ENCODE data around the gene MPO. TPM values are rescaled to one million over a fixed set of nuclear protein-coding genes. Genes with fewer than 3 reads are reported as not detected.

Gene MPO
- total and polyA plus RNA-seq, 2 donors (not counting 3 experiments of a cell fraction or from before 2014, with no cell fraction given) = not detected

DNA sequence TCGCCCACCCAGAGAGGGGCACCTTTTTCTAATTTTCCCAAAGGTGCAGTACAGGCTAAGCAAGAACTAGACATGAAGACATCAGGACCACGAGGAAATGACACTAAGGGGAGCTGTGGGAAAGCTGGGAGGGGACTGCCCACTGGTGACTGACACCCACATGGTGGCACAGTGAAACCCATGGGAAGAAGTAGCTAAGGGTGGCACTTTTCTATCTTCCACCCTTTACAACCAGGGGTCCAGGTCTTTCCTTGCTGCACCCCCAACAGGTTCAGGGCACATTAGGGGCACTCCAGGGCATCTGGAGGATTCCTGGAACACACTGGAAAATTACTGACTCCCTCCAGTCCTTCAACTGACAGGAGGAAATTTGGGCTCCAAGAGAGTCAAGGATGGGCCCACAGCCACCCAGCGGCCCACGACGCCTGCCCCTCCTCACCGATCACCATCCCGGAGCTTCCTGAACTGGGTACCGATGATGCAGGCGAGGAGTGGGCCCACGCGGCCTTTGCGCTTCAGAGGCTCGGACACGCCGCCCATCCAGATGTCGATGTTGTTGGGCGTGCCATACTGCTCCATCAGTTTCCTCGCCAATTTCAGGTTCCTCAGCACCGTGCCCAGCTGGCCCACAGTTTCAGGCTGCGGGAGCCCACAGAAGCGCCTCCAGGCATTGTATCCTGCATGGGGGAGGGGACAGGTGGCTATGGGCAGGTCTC lies 9.4 kb downstream of the MPO start:
- CTCF ChIA-PET = no interaction called here
- no peaks in the 10 kb centered on the region for H3K36me3 ChIP-seq (ENCODE audit: control insufficient read depth in 2 of 2, extremely low read depth in 1 of 2, insufficient read depth in 2 of 2, low read length in 2 of 2)
- H3K9ac ChIP-seq (replicated peaks; ENCODE audit: extremely low read depth, insufficient read depth, low read length) = no peak overlapping the region
- H2AFZ ChIP-seq (ENCODE audit: low read depth, low read length) = no peak overlapping the region
- intact Hi-C loops (cut with micrococcal nuclease) = no loop called here
- no peaks in the 10 kb centered on the region for H3K9me3 ChIP-seq (replicated peaks; ENCODE audit: control insufficient read depth, insufficient read depth, low read length)
- H4K20me1 ChIP-seq (replicated peaks; ENCODE audit: control insufficient read depth, extremely low read depth, insufficient read depth, low read length) = no peaks in the 10 kb centered on the region
- DNase-seq (ENCODE audit: low read depth, low spot score) (no peak), FAIRE-seq (no peak)
- no peaks in the 10 kb centered on the region for H3K4me1 ChIP-seq (ENCODE audit: control insufficient read depth, extremely low read depth, insufficient read depth, low read length)
- H3K4me2 ChIP-seq (ENCODE audit: insufficient read depth, low read length) = no peak overlapping the region
- H3K27ac ChIP-seq (ENCODE audit: insufficient read depth, low read depth, low read length) = no peak overlapping the region
- POLR2A ChIA-PET = no interaction called here
- no TSS peak for BruUV-seq (replicated peaks)
- TF ChIP-seq, protein P1, sequence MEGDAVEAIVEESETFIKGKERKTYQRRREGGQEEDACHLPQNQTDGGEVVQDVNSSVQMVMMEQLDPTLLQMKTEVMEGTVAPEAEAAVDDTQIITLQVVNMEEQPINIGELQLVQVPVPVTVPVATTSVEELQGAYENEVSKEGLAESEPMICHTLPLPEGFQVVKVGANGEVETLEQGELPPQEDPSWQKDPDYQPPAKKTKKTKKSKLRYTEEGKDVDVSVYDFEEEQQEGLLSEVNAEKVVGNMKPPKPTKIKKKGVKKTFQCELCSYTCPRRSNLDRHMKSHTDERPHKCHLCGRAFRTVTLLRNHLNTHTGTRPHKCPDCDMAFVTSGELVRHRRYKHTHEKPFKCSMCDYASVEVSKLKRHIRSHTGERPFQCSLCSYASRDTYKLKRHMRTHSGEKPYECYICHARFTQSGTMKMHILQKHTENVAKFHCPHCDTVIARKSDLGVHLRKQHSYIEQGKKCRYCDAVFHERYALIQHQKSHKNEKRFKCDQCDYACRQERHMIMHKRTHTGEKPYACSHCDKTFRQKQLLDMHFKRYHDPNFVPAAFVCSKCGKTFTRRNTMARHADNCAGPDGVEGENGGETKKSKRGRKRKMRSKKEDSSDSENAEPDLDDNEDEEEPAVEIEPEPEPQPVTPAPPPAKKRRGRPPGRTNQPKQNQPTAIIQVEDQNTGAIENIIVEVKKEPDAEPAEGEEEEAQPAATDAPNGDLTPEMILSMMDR (IDR thresholded peaks at IDR 0.05; ENCODE audit: extremely low read depth in 1 of 2, insufficient read depth in 1 of 2, low read depth in 1 of 2, low read length in 2 of 2) = no peak
- TF ChIP-seq MYC (IDR thresholded peaks at IDR 0.05; ENCODE audit: low read depth, low read length) = no peak
- TF ChIP-seq JUN (IDR thresholded peaks at IDR 0.05; ENCODE audit: borderline replicate concordance, insufficient read depth, insufficient read length, low read depth) = no peak
- TF ChIP-seq FOS (IDR thresholded peaks at IDR 0.05; ENCODE audit: borderline replicate concordance, insufficient read depth, low read length) = no peak
- TF ChIP-seq EZH2 (IDR thresholded peaks at IDR 0.05; ENCODE audit: borderline replicate concordance, low read depth, low read length, severe bottlenecking) = no peak
- no peak for TF ChIP-seq POLR2AphosphoS5 (IDR thresholded peaks at IDR 0.05; ENCODE audit: insufficient read depth, low read depth, low read length)
- TF ChIP-seq, protein P2, sequence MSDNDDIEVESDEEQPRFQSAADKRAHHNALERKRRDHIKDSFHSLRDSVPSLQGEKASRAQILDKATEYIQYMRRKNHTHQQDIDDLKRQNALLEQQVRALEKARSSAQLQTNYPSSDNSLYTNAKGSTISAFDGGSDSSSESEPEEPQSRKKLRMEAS (IDR thresholded peaks at IDR 0.05; ENCODE audit: insufficient read depth, insufficient read length) = no peak
- TF ChIP-seq GATA2 (IDR thresholded peaks at IDR 0.05; ENCODE audit: insufficient read depth, insufficient read length, low read depth, low read length) = no peak
- no peak for TF ChIP-seq POLR2A (IDR thresholded peaks at IDR 0.05; ENCODE audit: low read depth, low read length)
- dilution Hi-C loops (cut with MboI; ENCODE audit: extremely low pct_ligation_motif_present, low sequenced_read_pairs) = no loop called here
- H3K9me1 ChIP-seq (replicated peaks; ENCODE audit: control insufficient read depth, extremely low read depth, insufficient read depth, low read length) = no peaks in the 10 kb centered on the region
- no peaks in the 10 kb centered on the region for H3K27me3 ChIP-seq (ENCODE audit: control insufficient read depth in 2 of 2, insufficient read depth in 2 of 2, low read length in 2 of 2)
- no peak overlapping the region for H3K4me3 ChIP-seq (replicated peaks in 1 of 3; ENCODE audit: insufficient read depth in 1 of 3, low read depth in 1 of 3, low read length in 3 of 3)
- no peaks in the 10 kb centered on the region for H3K79me2 ChIP-seq (ENCODE audit: control insufficient read depth, insufficient read depth, low read length)

Data from endothelial cell of umbilical vein (primary cell).